Measurements from ENCODE around the gene GPATCH2L.

The GPATCH2L gene

GRCh38 chr14:76138119-76138757, 13.5 kb upstream of the GPATCH2L start:
- DNase-seq: no peak

- no peak for DNase-seq
Observed at GRCh38 chr14:76138758-76139723, 12.7 kb upstream of the GPATCH2L start.

GRCh38 chr14:76143642-76144041, 8.1 kb upstream of the GPATCH2L start:
- no peak for DNase-seq

- no peak for DNase-seq
Observed at GRCh38 chr14:76146976-76147375, 4.7 kb upstream of the GPATCH2L start.

GRCh38 chr14:76149196-76149595, 2.5 kb upstream of the GPATCH2L start:
- DNase-seq: no peak

GRCh38 chr14:76152333-76152681, 585 bp downstream of the GPATCH2L start:
- peak; percentile 61 to 71 for DNase-seq

- DNase-seq: no peak
Observed at GRCh38 chr14:76153919-76154318, 2.2 kb downstream of the GPATCH2L start.

GRCh38 chr14:76154539-76155126, 2.9 kb downstream of the GPATCH2L start:
- DNase-seq: no peak

GRCh38 chr14:76163668-76164363, 12.1 kb downstream of the GPATCH2L start:
- no peak for DNase-seq

- DNase-seq: no peak
Observed at GRCh38 chr14:76168531-76168930, 16.8 kb downstream of the GPATCH2L start.

- DNase-seq: no peak
Observed at GRCh38 chr14:76169776-76170175, 18.1 kb downstream of the GPATCH2L start.

- no peak for DNase-seq
Observed at GRCh38 chr14:76174982-76175381, 23.3 kb downstream of the GPATCH2L start.

GRCh38 chr14:76175942-76176341, 24.2 kb downstream of the GPATCH2L start:
- no peak for DNase-seq

GRCh38 chr14:76181546-76181945, 29.8 kb downstream of the GPATCH2L start:
- no peak for DNase-seq

GRCh38 chr14:76186308-76187027, 34.7 kb downstream of the GPATCH2L start:
- DNase-seq: no peak

GRCh38 chr14:76191297-76191696, 39.6 kb downstream of the GPATCH2L start:
- DNase-seq: no peak

GRCh38 chr14:76193696-76194095, 42.0 kb downstream of the GPATCH2L start:
- DNase-seq: no peak

GRCh38 chr14:76194327-76194726, 42.6 kb downstream of the GPATCH2L start:
- no peak for DNase-seq

- DNase-seq: no peak
Observed at GRCh38 chr14:76195003-76195402, 43.3 kb downstream of the GPATCH2L start.

GRCh38 chr14:76196980-76197695, 45.4 kb downstream of the GPATCH2L start:
- DNase-seq: no peak

- DNase-seq: no peak
Observed at GRCh38 chr14:76201162-76201561, 49.4 kb downstream of the GPATCH2L start.

All from activated CD4-positive, alpha-beta T cell treated with anti-CD3 and anti-CD28 coated beads, Interleukin-2, amount 50 U/mL, for 4 hours (primary cell).